Gastrocnemius medialis (tissue), 4 donors: ENCODE data around the gene IKZF4. TPM values are rescaled to one million over a fixed set of nuclear protein-coding genes. Genes with fewer than 3 reads are reported as not detected.

ENCODE experiments used
- ATAC-seq, 2 donors: fragments of 150-250 bp; one replicate each; pipeline ENCODE4 v1.9.1; 2016
- DNase-seq, 2 donors: peaks; one replicate each; pipeline ENCODE4 v3.0.0-alpha.2; 2019
- H3K27ac ChIP-seq, 4 donors: fragments of 200-600 bp; sonication (generic); 1 replicate in 1 of 4; 2 replicates in 3 of 4; pipeline ENCODE4 v1.5.1; 2016 to 2018; ENCODE audit warnings: mild to moderate bottlenecking in 2 of 4, moderate library complexity in 1 of 4
- H3K27me3 ChIP-seq, 3 donors: fragments of 200-600 bp; sonication (generic) in 2 of 3; 1 replicate in 1 of 3; 2 replicates in 2 of 3; pipeline versions ENCODE4 v1.5.1 to v1.6.0; 2016 to 2019; ENCODE audit warnings: mild to moderate bottlenecking in 1 of 3, moderate library complexity in 1 of 3
- H3K36me3 ChIP-seq, 2 donors: fragments of 200-600 bp; sonication (generic) in 1 of 2; one replicate each; pipeline ENCODE4 v1.5.1; 2017 to 2018
- H3K4me1 ChIP-seq, 2 donors: fragments of 200-600 bp; sonication (generic) in 1 of 2; one replicate each; pipeline ENCODE4 v1.5.1; 2016 to 2017; ENCODE audit warnings: mild to moderate bottlenecking in 2 of 2
- H3K4me3 ChIP-seq, 4 donors: fragments of 200-600 bp; sonication (generic) in 3 of 4; 1 replicate in 1 of 4; 2 replicates in 3 of 4; pipeline ENCODE4 v1.5.1; 2016 to 2019; ENCODE audit warnings: mild to moderate bottlenecking in 2 of 4
- H3K9me3 ChIP-seq, 3 donors: fragments of 200-600 bp; sonication (generic) in 2 of 3; 1 replicate in 1 of 3; 2 replicates in 2 of 3; pipeline ENCODE4 v1.5.1; 2016 to 2019
- POLR2A ChIP-seq, 2 donors: fragments of 450-650 bp; IDR thresholded peaks; one replicate each; pipeline ENCODE4 v1.6.1; 2017; ENCODE audit warnings: antibody characterized with exemption in 2 of 2, mild to moderate bottlenecking in 2 of 2, moderate library complexity in 2 of 2
- in situ Hi-C, 4 donors: fragments of 200-750 bp; cut with MboI; loops; one replicate each; pipeline versions ENCODE4 v1.15.0 to v1.8.0; 2017; ENCODE audit warnings: low sequenced_read_pairs in 4 of 4
- intact Hi-C: fragments of 100-400 bp; cut with DNase I; formaldehyde crosslinking; loops from one replicate; pipeline ENCODE4 v1.15.1; 2023; ENCODE audit warnings: low total_unique reads
- total RNA-seq, 4 donors: library from RNA; depleted of rRNA; stranded (reverse); fragments of >200 nt; gene quantifications; one replicate each; pipeline versions ENCODE4 v1.1.0 to v1.2.3, GENCODE V29; 2016
- TF ChIP-seq, protein P1 (sequence below), 5 experiments: fragments of 450-650 bp in 3 of 5; fragments of 200-600 bp in 2 of 5; sonication (generic) in 2 of 5; IDR thresholded peaks in 4 of 5; conservative IDR thresholded peaks in 1 of 5; 1 replicate in 4 of 5; 2 replicates in 1 of 5; pipeline ENCODE4 v1.5.1; 2016 to 2019; ENCODE audit warnings: antibody characterized with exemption in 5 of 5, mild to moderate bottlenecking in 3 of 5, moderate library complexity in 3 of 5

IKZF4 gene
- total RNA-seq, 4 donors from 2014 or later = 4.0 to 6.3 (median 5.6) TPM

DNA sequence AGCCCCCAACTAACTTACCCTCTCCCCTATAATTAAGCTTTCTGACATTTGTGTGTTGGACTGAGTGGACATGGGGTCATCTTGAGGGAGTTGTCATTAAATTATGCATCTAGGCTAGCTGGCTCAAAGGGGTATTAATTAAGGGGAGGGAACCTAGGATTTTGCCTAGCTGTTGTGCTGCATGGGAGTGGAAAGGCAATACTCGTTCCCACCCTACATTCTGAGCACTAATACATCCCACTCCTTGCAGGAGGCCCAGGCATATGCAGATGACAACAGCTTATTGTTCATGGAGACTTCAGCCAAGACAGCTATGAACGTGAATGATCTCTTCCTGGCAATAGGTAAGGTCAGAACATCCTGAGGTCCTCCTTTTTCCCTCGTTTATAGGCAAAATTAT, 29.7 kb upstream of the IKZF4 start:
- H3K4me1 ChIP-seq = no peaks in the 10 kb centered on the region
- H3K36me3 ChIP-seq = peaks cover 13 to 87% of the 10 kb centered on the region in 2 donors
- in situ Hi-C loops = no loop called here
- H3K9me3 ChIP-seq = no peaks in the 10 kb centered on the region
- ATAC-seq (no peak), DNase-seq (no peak)
- no peak overlapping the region for H3K4me3 ChIP-seq
- no peak for TF ChIP-seq POLR2A (IDR thresholded peaks at IDR 0.05)
- TF ChIP-seq, protein P1, sequence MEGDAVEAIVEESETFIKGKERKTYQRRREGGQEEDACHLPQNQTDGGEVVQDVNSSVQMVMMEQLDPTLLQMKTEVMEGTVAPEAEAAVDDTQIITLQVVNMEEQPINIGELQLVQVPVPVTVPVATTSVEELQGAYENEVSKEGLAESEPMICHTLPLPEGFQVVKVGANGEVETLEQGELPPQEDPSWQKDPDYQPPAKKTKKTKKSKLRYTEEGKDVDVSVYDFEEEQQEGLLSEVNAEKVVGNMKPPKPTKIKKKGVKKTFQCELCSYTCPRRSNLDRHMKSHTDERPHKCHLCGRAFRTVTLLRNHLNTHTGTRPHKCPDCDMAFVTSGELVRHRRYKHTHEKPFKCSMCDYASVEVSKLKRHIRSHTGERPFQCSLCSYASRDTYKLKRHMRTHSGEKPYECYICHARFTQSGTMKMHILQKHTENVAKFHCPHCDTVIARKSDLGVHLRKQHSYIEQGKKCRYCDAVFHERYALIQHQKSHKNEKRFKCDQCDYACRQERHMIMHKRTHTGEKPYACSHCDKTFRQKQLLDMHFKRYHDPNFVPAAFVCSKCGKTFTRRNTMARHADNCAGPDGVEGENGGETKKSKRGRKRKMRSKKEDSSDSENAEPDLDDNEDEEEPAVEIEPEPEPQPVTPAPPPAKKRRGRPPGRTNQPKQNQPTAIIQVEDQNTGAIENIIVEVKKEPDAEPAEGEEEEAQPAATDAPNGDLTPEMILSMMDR (IDR thresholded peaks at IDR 0.05 in 4 of 5, conservative IDR thresholded peaks at IDR 0.05 in 1 of 5) = no peak
- intact Hi-C loops = no loop called here
- no peak overlapping the region for H3K27ac ChIP-seq
- H3K27me3 ChIP-seq = no peaks in the 10 kb centered on the region

DNA sequence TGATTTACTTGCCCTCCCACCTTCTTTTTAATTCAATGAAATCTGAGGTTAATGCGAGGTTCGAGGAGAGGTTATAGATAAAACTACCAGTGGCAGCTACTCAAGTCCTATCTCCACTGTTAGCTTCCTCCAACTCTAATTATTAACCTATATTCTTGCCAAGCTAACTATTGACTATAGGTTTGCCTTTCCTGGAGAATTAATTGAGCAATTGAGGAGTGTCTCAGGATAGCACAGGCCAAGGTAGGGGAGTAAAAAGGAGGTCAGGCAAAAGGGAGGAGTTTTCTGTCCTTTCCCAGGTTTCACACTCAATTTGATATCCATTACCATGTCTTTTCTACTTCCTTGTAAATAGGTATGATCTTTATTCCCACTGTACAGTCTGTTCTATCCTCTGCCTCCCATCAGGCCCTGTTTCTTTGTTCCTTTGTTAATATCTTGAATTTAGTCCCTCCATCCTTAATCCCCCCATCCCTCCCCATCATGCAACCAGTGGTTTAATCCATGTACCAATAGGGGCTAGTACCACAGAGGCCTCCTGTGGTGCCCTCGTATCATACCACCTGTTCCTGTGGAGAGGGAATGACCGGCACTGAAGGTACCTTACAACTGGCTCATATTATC, 27.5 kb upstream of the IKZF4 start:
- no peak overlapping the region for H3K4me3 ChIP-seq
- in situ Hi-C loops (no loop called here), intact Hi-C loops (no loop called here)
- H3K27me3 ChIP-seq = no peaks in the 10 kb centered on the region
- H3K27ac ChIP-seq = no peak overlapping the region
- peaks cover 11 to 12% of the 10 kb centered on the region in 2 donors for H3K4me1 ChIP-seq
- TF ChIP-seq POLR2A (IDR thresholded peaks at IDR 0.05) = no peak
- TF ChIP-seq, protein P1 (IDR thresholded peaks at IDR 0.05 in 4 of 5, conservative IDR thresholded peaks at IDR 0.05 in 1 of 5) = no peak
- peaks cover 13 to 66% of the 10 kb centered on the region in 2 donors for H3K36me3 ChIP-seq
- DNase-seq = no peak
- no peaks in the 10 kb centered on the region for H3K9me3 ChIP-seq
- no peak for ATAC-seq

DNA sequence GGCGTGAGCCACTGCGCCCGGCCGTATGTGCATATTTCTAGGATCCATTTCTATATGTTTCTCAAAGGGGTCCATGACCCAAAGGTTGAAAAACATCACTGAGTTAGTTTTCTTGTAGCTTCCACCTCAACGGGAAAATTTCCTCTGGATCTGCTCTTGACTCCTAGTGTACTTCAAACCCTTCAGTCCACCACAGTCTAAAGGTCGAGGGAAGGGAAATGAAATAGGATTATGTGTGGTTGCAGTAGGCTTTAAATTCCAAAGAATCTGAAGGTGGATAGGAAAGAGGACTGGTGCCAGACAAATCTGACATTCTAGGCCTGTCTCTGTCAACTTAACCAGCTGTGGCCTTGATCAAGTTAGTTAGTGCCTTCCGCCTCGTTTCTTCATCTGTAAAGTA, 25.5 kb upstream of the IKZF4 start:
- in situ Hi-C loops (loop anchor here in 1 of 4 donors (5.0 kb wide), 1 partner anchor 47 kb away; the partner anchor contains the start of gene RPS26), intact Hi-C loops (loop anchor here (5.0 kb wide), 1 partner anchor 107 kb away; the partner anchor contains the start of gene PA2G4)
- peaks cover 13 to 47% of the 10 kb centered on the region in 2 donors for H3K36me3 ChIP-seq

DNA sequence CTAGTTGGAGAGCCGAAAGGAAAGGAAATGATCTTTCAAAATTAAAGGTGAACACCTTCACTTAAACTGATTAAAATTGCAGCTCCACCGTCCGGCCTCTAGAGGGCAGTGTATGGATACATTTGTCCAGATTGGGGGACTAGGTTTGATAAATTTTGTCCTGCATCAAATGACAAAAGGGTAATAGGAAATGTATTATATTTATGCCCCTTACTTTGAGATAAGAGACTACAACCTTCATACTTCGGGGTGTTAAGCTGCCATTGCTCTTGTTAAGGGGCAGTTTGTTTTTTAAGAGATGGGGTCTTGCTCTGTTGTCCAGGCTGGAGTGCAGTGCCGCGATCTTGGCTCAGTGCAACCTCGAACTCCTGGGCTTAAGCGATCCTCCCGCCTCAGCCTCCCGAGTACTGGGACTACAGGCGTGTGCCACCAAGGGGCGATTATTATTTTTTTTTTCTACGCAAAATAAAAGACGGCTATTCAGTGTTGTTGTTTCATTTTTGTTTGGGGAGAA, 24.6 kb upstream of the IKZF4 start:
- TF ChIP-seq POLR2A (IDR thresholded peaks at IDR 0.05) = no peak
- TF ChIP-seq, protein P1 (IDR thresholded peaks at IDR 0.05 in 4 of 5, conservative IDR thresholded peaks at IDR 0.05 in 1 of 5) = peak; percentile 72 to 85 (median 74)
- no peaks in the 10 kb centered on the region for H3K9me3 ChIP-seq
- H3K27me3 ChIP-seq = no peaks in the 10 kb centered on the region
- H3K27ac ChIP-seq = peak overlapping the region; percentile 83 to 96 (median 90)
- H3K4me3 ChIP-seq = peak overlapping the region; percentile 66 to 83 (median 77)
- ATAC-seq = peak; percentile 40 to 50
- intact Hi-C loops (loop anchor here (1.0 to 5.0 kb wide), 2 partner anchors 45 to 106 kb away; partner anchors contain the start of genes PA2G4 and RPS26), in situ Hi-C loops (loop anchor here in 1 of 4 donors (5.0 kb wide), 1 partner anchor 46 kb away; the partner anchor contains the start of gene RPS26)
- H3K4me1 ChIP-seq = peaks cover 12 to 14% of the 10 kb centered on the region in 2 donors
- H3K36me3 ChIP-seq = peaks cover 5 to 38% of the 10 kb centered on the region in 2 donors
- DNase-seq = peak in 1 of 2 donors; percentile 46

More for the DNA sequence above, 25.5 kb upstream of the IKZF4 start:
- H3K4me1 ChIP-seq = peaks cover 12 to 14% of the 10 kb centered on the region in 2 donors
- no peak for ATAC-seq
- H3K27ac ChIP-seq = no peak overlapping the region
- no peak overlapping the region for H3K4me3 ChIP-seq
- no peak for TF ChIP-seq POLR2A (IDR thresholded peaks at IDR 0.05)
- TF ChIP-seq, protein P1 (IDR thresholded peaks at IDR 0.05 in 4 of 5, conservative IDR thresholded peaks at IDR 0.05 in 1 of 5) = no peak
- no peak for DNase-seq
- no peaks in the 10 kb centered on the region for H3K27me3 ChIP-seq
- H3K9me3 ChIP-seq = no peaks in the 10 kb centered on the region
